ENCODE data around the gene CYGB. TPM values are rescaled to one million over a fixed set of nuclear protein-coding genes. Genes with fewer than 3 reads are reported as not detected.
A peak's percentile ranks its signal among the peaks of the same experiment; 100 is the strongest.

Gene CYGB
- total RNA-seq, 4 donors from 2014 or later = 12.6 to 23.2 (median 18.8) TPM

GRCh38 chr17:76568811-76569221 lies 31.3 kb upstream of the CYGB start:
- no peak overlapping the region for H3K4me3 ChIP-seq
- no peak for ATAC-seq
- H3K27me3 ChIP-seq = peaks cover 18% of the 10 kb centered on the region
- peaks cover 0 to 16% (median 0%) of the 10 kb centered on the region in 3 donors for H3K4me1 ChIP-seq
- TF ChIP-seq CTCF (IDR thresholded peaks at IDR 0.05) (no peak), POLR2AphosphoS5 (IDR thresholded peaks at IDR 0.05) (no peak), POLR2A (IDR thresholded peaks at IDR 0.05) (no peak), EP300 (IDR thresholded peaks at IDR 0.05) (no peak)
- peak overlapping the region in 1 of 4 donors; percentile 55 for H3K27ac ChIP-seq
- H3K36me3 ChIP-seq = peaks cover 0 to 28% of the 10 kb centered on the region in 2 donors
- 42% methylated on average over 4 of the region's 19 CpGs; no CpG with 5 or more reads in 1 of the 2 donors for WGBS, 2 donors (ENCODE audit: low coverage in 1 of 2)
- H3K9me3 ChIP-seq = no peaks in the 10 kb centered on the region

GRCh38 chr17:76567634-76568432 lies 30.3 kb upstream of the CYGB start:
- H3K4me1 ChIP-seq = peaks cover 0 to 17% (median 0%) of the 10 kb centered on the region in 3 donors
- WGBS, 2 donors (ENCODE audit: low coverage in 1 of 2) = 38 to 64% methylated on average over 6 to 7 of the region's 14 CpGs
- peaks cover 18% of the 10 kb centered on the region for H3K27me3 ChIP-seq
- peak overlapping the region in 1 of 4 donors; percentile 3 for H3K27ac ChIP-seq
- no peak for ATAC-seq
- H3K4me3 ChIP-seq = no peak overlapping the region
- peaks cover 0 to 36% of the 10 kb centered on the region in 2 donors for H3K36me3 ChIP-seq
- no peaks in the 10 kb centered on the region for H3K9me3 ChIP-seq
- TF ChIP-seq POLR2A (IDR thresholded peaks at IDR 0.05) = no peak
- TF ChIP-seq EP300 (IDR thresholded peaks at IDR 0.05) = no peak
- TF ChIP-seq POLR2AphosphoS5 (IDR thresholded peaks at IDR 0.05) = no peak
- no peak for TF ChIP-seq CTCF (IDR thresholded peaks at IDR 0.05)

- H3K9me3 ChIP-seq = no peaks in the 10 kb centered on the region
- H3K27ac ChIP-seq = no peak overlapping the region
- WGBS, 2 donors (ENCODE audit: low coverage in 1 of 2) = 17 to 70% methylated on average over 1 to 2 of the region's 5 CpGs
- H3K27me3 ChIP-seq = peaks cover 18% of the 10 kb centered on the region
- H3K36me3 ChIP-seq = peaks cover 0 to 41% of the 10 kb centered on the region in 2 donors
- H3K4me3 ChIP-seq = no peak overlapping the region
- peaks cover 0 to 24% (median 0%) of the 10 kb centered on the region in 3 donors for H3K4me1 ChIP-seq
- no peak for ATAC-seq
- TF ChIP-seq POLR2A (IDR thresholded peaks at IDR 0.05) (no peak), POLR2AphosphoS5 (IDR thresholded peaks at IDR 0.05) (no peak), EP300 (IDR thresholded peaks at IDR 0.05) (no peak), CTCF (IDR thresholded peaks at IDR 0.05) (no peak)
Measured at GRCh38 chr17:76566988-76567431, 29.5 kb upstream of the CYGB start.

DNA sequence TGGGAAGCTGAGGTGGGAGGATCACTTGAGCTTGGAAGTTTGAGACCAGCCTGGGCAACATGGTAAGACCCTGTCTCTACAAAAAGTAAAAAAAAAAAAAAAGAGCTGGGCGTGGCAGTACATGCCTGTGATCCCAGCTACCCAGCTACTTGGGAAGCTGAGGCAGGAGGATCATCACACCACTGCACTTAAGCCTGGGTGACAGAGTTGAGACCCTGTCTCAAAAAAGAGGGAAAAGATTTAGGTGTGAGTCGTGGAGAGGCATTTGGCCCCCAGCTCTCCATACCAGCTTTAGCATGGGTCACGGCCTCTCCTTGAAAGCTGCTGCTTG lies 29.1 kb upstream of the CYGB start:
- peaks cover 0 to 29% (median under 1%) of the 10 kb centered on the region in 3 donors for H3K4me1 ChIP-seq
- no peaks in the 10 kb centered on the region for H3K9me3 ChIP-seq
- no peak overlapping the region for H3K27ac ChIP-seq
- no peak for TF ChIP-seq POLR2AphosphoS5 (IDR thresholded peaks at IDR 0.05)
- TF ChIP-seq EP300 (IDR thresholded peaks at IDR 0.05) = no peak
- TF ChIP-seq CTCF (IDR thresholded peaks at IDR 0.05) = no peak
- no peak for TF ChIP-seq POLR2A (IDR thresholded peaks at IDR 0.05)
- no peak overlapping the region for H3K4me3 ChIP-seq
- peaks cover 0 to 45% of the 10 kb centered on the region in 2 donors for H3K36me3 ChIP-seq
- H3K27me3 ChIP-seq = peaks cover 18% of the 10 kb centered on the region
- WGBS, 2 donors (ENCODE audit: low coverage in 1 of 2) = 58 to 80% methylated on average over 1 to 2 of the region's 3 CpGs
- ATAC-seq = no peak

Measured in gastroesophageal sphincter (tissue), 4 donors.